Caco-2 (cell line): ENCODE measurements around the gene TRPM4. TPM values are rescaled to one million over a fixed set of nuclear protein-coding genes. Genes with fewer than 3 reads are reported as not detected.

Source experiments
- BruUV-seq: library from RNA; stranded (reverse); fragments of 400-500 nt; replicated peaks from 2 replicates; lab custom pipeline; 2021; lab: Mats Ljungman, UMichigan
- CTCF ChIA-PET: fragments of 300-600 bp; sonication (Branson Sonifier 250); formaldehyde crosslinking; loops from one replicate; lab custom pipeline; 2022; ENCODE audit warnings: antibody characterized with exemption; lab: Charles Lee
- POLR2A ChIA-PET: fragments of 300-600 bp; sonication (Branson Sonifier 250); formaldehyde crosslinking; loops from one replicate; lab custom pipeline; 2022; ENCODE audit warnings: antibody characterized with exemption; lab: Charles Lee
- DNase-seq, 2 experiments: peaks; one replicate each; pipeline versions ENCODE4 v3.0.0 to v3.0.0-alpha.2; 2020 to 2022
- H3K27me3 ChIP-seq: replicated peaks from 2 replicates; pipeline ENCODE4 v1.6.0; 2011; ENCODE audit warnings: low read length; ENCODE audit not compliant: control insufficient read depth, insufficient read depth
- H3K36me3 ChIP-seq: 2 replicates; pipeline ENCODE4 v1.5.1; 2011; ENCODE audit warnings: low read length; ENCODE audit not compliant: control insufficient read depth, insufficient read depth
- H3K4me1 ChIP-seq: fragments of 250-450 bp; sonication (Bioruptor Pico); 2 replicates; pipeline ENCODE4 v1.5.1; 2020; ENCODE audit warnings: mild to moderate bottlenecking
- H3K4me3 ChIP-seq: 2 replicates; pipeline ENCODE4 v1.5.1; 2011; ENCODE audit warnings: low read depth, mild to moderate bottlenecking, control low read depth, low read length
- H3K9me3 ChIP-seq: fragments of 250-450 bp; sonication (Bioruptor Pico); 2 replicates; pipeline ENCODE4 v1.5.1; 2020; ENCODE audit warnings: mild to moderate bottlenecking, moderate library complexity
- H3K27ac Mint-ChIP-seq: one replicate; pipeline ENCODE4 v1.8.0; 2022; ENCODE audit warnings: mixed read lengths; ENCODE audit not compliant: unreplicated experiment
- H3K27me3 Mint-ChIP-seq: one replicate; pipeline ENCODE4 v1.8.0; 2022; ENCODE audit warnings: mixed read lengths; ENCODE audit not compliant: insufficient read depth, unreplicated experiment
- H3K36me3 Mint-ChIP-seq: one replicate; pipeline ENCODE4 v1.8.0; 2022; ENCODE audit warnings: mild to moderate bottlenecking, mixed read lengths; ENCODE audit not compliant: insufficient read depth, unreplicated experiment
- H3K4me1 Mint-ChIP-seq: one replicate; pipeline ENCODE4 v1.8.0; 2022; ENCODE audit warnings: low read depth, mixed read lengths; ENCODE audit not compliant: unreplicated experiment
- H3K4me3 Mint-ChIP-seq: one replicate; pipeline ENCODE4 v1.8.0; 2022; ENCODE audit warnings: mild to moderate bottlenecking, moderate library complexity, mixed read lengths; ENCODE audit not compliant: unreplicated experiment
- H3K9me3 Mint-ChIP-seq: one replicate; pipeline ENCODE4 v1.8.0; 2022; ENCODE audit warnings: mixed read lengths; ENCODE audit not compliant: unreplicated experiment
- intact Hi-C: fragments of 100-400 bp; cut with micrococcal nuclease; formaldehyde crosslinking; loops from one replicate; pipeline ENCODE4 v1.10.0; 2022; ENCODE audit not compliant: unreplicated experiment
- total RNA-seq: library from RNA; stranded (reverse); gene quantifications from 2 replicates; pipeline ENCODE4 v1.2.3, GENCODE V29; 2022
- TF ChIP-seq, protein P1 (sequence below), 2 experiments: fragments of 200-600 bp in 1 of 2; IDR thresholded peaks; 1 replicate in 1 of 2; 2 replicates in 1 of 2; pipeline versions ENCODE4 v1.5.1 to v1.8.0; 2011 to 2022; ENCODE audit warnings: antibody characterized with exemption in 1 of 2, control low read depth in 1 of 2, inconsistent platforms in 1 of 2, low read depth in 1 of 2, low read length in 1 of 2, mild to moderate bottlenecking in 1 of 2, moderate library complexity in 1 of 2; ENCODE audit not compliant: insufficient read depth in 1 of 2, severe bottlenecking in 1 of 2, unreplicated experiment in 1 of 2

Gene TRPM4
- total RNA-seq, 1 experiment from 2014 or later, result 27.8 TPM

DNA sequence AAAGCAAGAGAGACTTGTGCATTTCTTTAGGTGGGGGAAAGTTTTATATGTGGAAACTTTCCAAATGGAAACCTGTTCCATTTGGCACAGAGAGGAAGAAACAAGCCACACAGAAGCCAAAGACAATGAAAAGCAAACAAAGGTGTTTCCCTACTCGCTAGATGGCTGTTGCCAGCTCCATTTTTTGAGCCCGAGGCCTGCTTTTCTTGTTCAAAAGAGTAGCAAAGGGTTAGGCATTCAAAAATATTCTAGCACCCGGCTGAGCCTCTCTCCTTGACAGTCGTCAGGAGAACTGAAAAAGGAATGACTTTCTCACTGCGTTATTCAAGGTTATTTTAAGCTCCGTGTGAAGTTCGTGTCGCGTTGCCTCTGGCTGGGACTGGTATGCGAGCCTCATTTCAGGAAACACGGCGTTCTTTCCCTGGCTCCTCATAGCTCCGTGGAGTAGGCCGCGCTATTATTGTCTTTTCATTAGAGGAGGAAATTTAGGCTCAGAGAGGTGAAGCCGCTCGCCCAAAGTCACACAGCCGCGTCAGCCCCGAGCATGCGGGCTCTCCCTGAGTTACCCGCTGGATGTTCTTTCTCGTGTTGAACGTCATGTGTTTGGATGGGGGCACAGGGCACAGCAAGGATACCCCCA, 7.6 kb downstream of the TRPM4 start:
- no peaks in the 10 kb centered on the region for H3K36me3 Mint-ChIP-seq
- POLR2A ChIA-PET, result no interaction called here
- H3K4me1 Mint-ChIP-seq, result peaks cover 10% of the 10 kb centered on the region
- no peaks in the 10 kb centered on the region for H3K27me3 Mint-ChIP-seq
- CTCF ChIA-PET, result no interaction called here
- TF ChIP-seq, protein P1, sequence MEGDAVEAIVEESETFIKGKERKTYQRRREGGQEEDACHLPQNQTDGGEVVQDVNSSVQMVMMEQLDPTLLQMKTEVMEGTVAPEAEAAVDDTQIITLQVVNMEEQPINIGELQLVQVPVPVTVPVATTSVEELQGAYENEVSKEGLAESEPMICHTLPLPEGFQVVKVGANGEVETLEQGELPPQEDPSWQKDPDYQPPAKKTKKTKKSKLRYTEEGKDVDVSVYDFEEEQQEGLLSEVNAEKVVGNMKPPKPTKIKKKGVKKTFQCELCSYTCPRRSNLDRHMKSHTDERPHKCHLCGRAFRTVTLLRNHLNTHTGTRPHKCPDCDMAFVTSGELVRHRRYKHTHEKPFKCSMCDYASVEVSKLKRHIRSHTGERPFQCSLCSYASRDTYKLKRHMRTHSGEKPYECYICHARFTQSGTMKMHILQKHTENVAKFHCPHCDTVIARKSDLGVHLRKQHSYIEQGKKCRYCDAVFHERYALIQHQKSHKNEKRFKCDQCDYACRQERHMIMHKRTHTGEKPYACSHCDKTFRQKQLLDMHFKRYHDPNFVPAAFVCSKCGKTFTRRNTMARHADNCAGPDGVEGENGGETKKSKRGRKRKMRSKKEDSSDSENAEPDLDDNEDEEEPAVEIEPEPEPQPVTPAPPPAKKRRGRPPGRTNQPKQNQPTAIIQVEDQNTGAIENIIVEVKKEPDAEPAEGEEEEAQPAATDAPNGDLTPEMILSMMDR (IDR thresholded peaks at IDR 0.05; ENCODE audit: insufficient read depth in 1 of 2, low read depth in 1 of 2, low read length in 1 of 2, severe bottlenecking in 1 of 2, unreplicated experiment in 1 of 2), result no peak
- DNase-seq, result no peak
- Histone ChIP-seq H3K36me3 (no peaks in the 10 kb centered on the region), H3K4me1 (peaks cover 9% of the 10 kb centered on the region), H3K27me3 (no peaks in the 10 kb centered on the region), H3K4me3 (no peak overlapping the region), H3K9me3 (no peaks in the 10 kb centered on the region)
- no TSS peak for BruUV-seq
- no peak overlapping the region for H3K27ac Mint-ChIP-seq
- intact Hi-C loops, result no loop called here
- no peaks in the 10 kb centered on the region for H3K9me3 Mint-ChIP-seq
- H3K4me3 Mint-ChIP-seq, result no peak overlapping the region

DNA sequence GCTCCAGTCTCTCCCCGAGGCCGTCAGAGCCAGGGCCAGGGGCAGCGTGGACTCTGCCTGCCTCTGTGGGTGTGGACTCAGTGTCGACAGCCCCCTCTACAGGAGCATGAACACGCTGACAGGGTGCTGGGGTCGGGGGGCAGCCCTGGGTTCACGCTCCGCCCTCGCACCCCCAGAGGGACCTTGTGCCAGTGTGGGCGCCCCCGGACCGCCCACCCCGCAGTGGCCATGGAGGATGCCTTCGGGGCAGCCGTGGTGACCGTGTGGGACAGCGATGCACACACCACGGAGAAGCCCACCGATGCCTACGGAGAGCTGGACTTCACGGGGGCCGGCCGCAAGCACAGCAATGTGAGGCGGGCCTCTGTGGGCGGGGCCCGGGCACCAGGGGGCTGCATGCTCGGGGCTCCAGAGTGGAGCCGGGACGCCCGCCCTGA, 8.3 kb downstream of the TRPM4 start:
- DNase-seq, result no peak
- ChIA-PET CTCF (no interaction called here), POLR2A (no interaction called here)
- Mint-ChIP-seq H3K36me3 (no peaks in the 10 kb centered on the region), H3K27me3 (no peaks in the 10 kb centered on the region), H3K4me1 (peaks cover 9% of the 10 kb centered on the region), H3K4me3 (no peak overlapping the region), H3K27ac (no peak overlapping the region), H3K9me3 (no peaks in the 10 kb centered on the region)
- Histone ChIP-seq H3K4me1 (peaks cover 15% of the 10 kb centered on the region), H3K9me3 (no peaks in the 10 kb centered on the region), H3K4me3 (no peak overlapping the region), H3K27me3 (no peaks in the 10 kb centered on the region), H3K36me3 (no peaks in the 10 kb centered on the region)
- BruUV-seq, result no TSS peak
- intact Hi-C loops, result no loop called here
- TF ChIP-seq, protein P1 (IDR thresholded peaks at IDR 0.05; ENCODE audit: insufficient read depth in 1 of 2, low read depth in 1 of 2, low read length in 1 of 2, severe bottlenecking in 1 of 2, unreplicated experiment in 1 of 2), result no peak

DNA sequence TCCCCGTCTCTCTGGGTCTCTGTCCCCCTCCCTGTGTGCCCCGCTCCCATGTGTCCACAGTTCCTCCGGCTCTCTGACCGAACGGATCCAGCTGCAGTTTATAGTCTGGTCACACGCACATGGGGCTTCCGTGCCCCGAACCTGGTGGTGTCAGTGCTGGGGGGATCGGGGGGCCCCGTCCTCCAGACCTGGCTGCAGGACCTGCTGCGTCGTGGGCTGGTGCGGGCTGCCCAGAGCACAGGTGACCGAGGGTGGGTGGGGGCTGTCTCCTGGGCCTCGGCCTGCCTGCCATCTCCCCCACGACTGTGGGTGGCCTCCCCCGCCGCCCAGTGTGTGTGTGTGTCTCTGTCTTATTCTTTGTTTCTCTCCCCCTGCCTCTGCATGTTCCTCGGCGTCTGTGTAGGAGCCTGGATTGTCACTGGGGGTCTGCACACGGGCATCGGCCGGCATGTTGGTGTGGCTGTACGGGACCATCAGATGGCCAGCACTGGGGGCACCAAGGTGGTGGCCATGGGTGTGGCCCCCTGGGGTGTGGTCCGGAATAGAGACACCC, 10.3 kb downstream of the TRPM4 start:
- Mint-ChIP-seq H3K27ac (no peak overlapping the region), H3K36me3 (no peaks in the 10 kb centered on the region), H3K27me3 (no peaks in the 10 kb centered on the region), H3K4me3 (no peak overlapping the region), H3K4me1 (peaks cover 6% of the 10 kb centered on the region), H3K9me3 (no peaks in the 10 kb centered on the region)
- no TSS peak for BruUV-seq
- Histone ChIP-seq H3K4me1 (peaks cover 17% of the 10 kb centered on the region), H3K9me3 (no peaks in the 10 kb centered on the region), H3K27me3 (no peaks in the 10 kb centered on the region), H3K36me3 (0 out of 2 replicates have a peak, but pooled peaks cover 2% of the 10 kb centered on the region), H3K4me3 (no peak overlapping the region)
- ChIA-PET CTCF (no interaction called here), POLR2A (no interaction called here)
- TF ChIP-seq, protein P1 (IDR thresholded peaks at IDR 0.05; ENCODE audit: insufficient read depth in 1 of 2, low read depth in 1 of 2, low read length in 1 of 2, severe bottlenecking in 1 of 2, unreplicated experiment in 1 of 2), result no peak
- intact Hi-C loops, result no loop called here
- DNase-seq, result no peak
